WTC11 (cell line): Measurements from ENCODE around the gene NCAM2. TPM values are rescaled to one million over a fixed set of nuclear protein-coding genes. Genes with fewer than 3 reads are reported as not detected.

ENCODE experiments used
- ATAC-seq: fragments of 200-7000 bp; cut with Tn5 transposase; 2 replicates; pipeline ENCODE4 v1.10.0; 2021; ENCODE audit warnings: mild to moderate bottlenecking, moderate library complexity
- CTCF ChIA-PET: fragments of 300-600 bp; sonication (Branson Sonifier 250); formaldehyde crosslinking; loops from one replicate; lab custom pipeline; 2021; ENCODE audit warnings: antibody characterized with exemption; lab: Charles Lee
- POLR2A ChIA-PET: fragments of 350-600 bp; sonication (Branson Sonifier 250); formaldehyde crosslinking; loops from one replicate; lab custom pipeline; 2021; ENCODE audit warnings: antibody characterized with exemption; lab: Charles Lee
- DNase-seq: peaks from one replicate; pipeline ENCODE4 v3.0.0; 2021; ENCODE audit warnings: low spot score
- H3K27ac Mint-ChIP-seq: 2 replicates; pipeline ENCODE4 v1.8.0; 2021; ENCODE audit warnings: mixed read lengths
- H3K27me3 Mint-ChIP-seq: 2 replicates; pipeline ENCODE4 v1.8.0; 2021; ENCODE audit warnings: low read depth, mild to moderate bottlenecking, moderate library complexity, mixed read lengths
- H3K36me3 Mint-ChIP-seq: 2 replicates; pipeline ENCODE4 v1.8.0; 2021; ENCODE audit warnings: mixed read lengths
- H3K4me1 Mint-ChIP-seq: 2 replicates; pipeline ENCODE4 v1.8.0; 2022; ENCODE audit warnings: mixed read lengths
- H3K4me3 Mint-ChIP-seq: 2 replicates; pipeline ENCODE4 v1.8.0; 2021; ENCODE audit warnings: mild to moderate bottlenecking, moderate library complexity, mixed read lengths
- H3K9me3 Mint-ChIP-seq: 2 replicates; pipeline ENCODE4 v1.8.0; 2021; ENCODE audit warnings: mixed read lengths
- AR ChIP-seq: fragments of 250-450 bp; sonication (Bioruptor Pico); IDR thresholded peaks from 2 replicates; pipeline ENCODE4 v1.9.0; 2021; ENCODE audit warnings: mild to moderate bottlenecking
- ATF6 ChIP-seq: sonication (generic); formaldehyde crosslinking; IDR thresholded peaks from 2 replicates; pipeline ENCODE4 v1.8.1; 2023; ENCODE audit warnings: mild to moderate bottlenecking, missing genetic modification reagents
- CBFB ChIP-seq: sonication (generic); formaldehyde crosslinking; IDR thresholded peaks from 2 replicates; pipeline ENCODE4 v1.8.1; 2022; ENCODE audit warnings: mild to moderate bottlenecking, low read depth, missing genetic modification reagents
- CREM ChIP-seq: sonication (generic); formaldehyde crosslinking; IDR thresholded peaks from 2 replicates; pipeline ENCODE4 v1.8.1; 2022; ENCODE audit warnings: mild to moderate bottlenecking, missing genetic modification reagents, moderate library complexity
- E2F5 ChIP-seq: sonication (generic); formaldehyde crosslinking; IDR thresholded peaks from 2 replicates; pipeline ENCODE4 v1.8.1; 2022; ENCODE audit warnings: mild to moderate bottlenecking, moderate library complexity, missing genetic modification reagents
- ELF4 ChIP-seq: sonication (generic); formaldehyde crosslinking; IDR thresholded peaks from 2 replicates; pipeline ENCODE4 v1.8.1; 2022; ENCODE audit warnings: low read depth, mild to moderate bottlenecking, moderate library complexity, missing genetic modification reagents
- FOXP1 ChIP-seq: sonication (generic); formaldehyde crosslinking; IDR thresholded peaks from 2 replicates; pipeline ENCODE4 v1.8.0; 2022; ENCODE audit warnings: missing genetic modification reagents, mild to moderate bottlenecking, moderate library complexity, borderline replicate concordance
- GRHL2 ChIP-seq: fragments of 250-450 bp; sonication (Bioruptor Pico); IDR thresholded peaks from 2 replicates; pipeline ENCODE4 v1.8.0; 2022; ENCODE audit warnings: mild to moderate bottlenecking, moderate library complexity; ENCODE audit not compliant: insufficient replicate concordance, severe bottlenecking
- GTF2I ChIP-seq: fragments of 250-450 bp; sonication (Bioruptor Pico); conservative IDR thresholded peaks from 2 replicates; pipeline ENCODE4 v1.4.0; 2021; ENCODE audit warnings: mild to moderate bottlenecking
- JAZF1 ChIP-seq: fragments of 250-450 bp; sonication (Bioruptor Pico); IDR thresholded peaks from 2 replicates; pipeline ENCODE4 v1.9.0; 2021; ENCODE audit warnings: moderate library complexity, mild to moderate bottlenecking, inconsistent platforms
- JUN ChIP-seq: sonication (generic); formaldehyde crosslinking; IDR thresholded peaks from 2 replicates; pipeline ENCODE4 v1.8.0; 2023; ENCODE audit warnings: mild to moderate bottlenecking, missing genetic modification reagents
- MXD4 ChIP-seq: fragments of 250-450 bp; sonication (Bioruptor Pico); IDR thresholded peaks from 2 replicates; pipeline ENCODE4 v1.8.0; 2021; ENCODE audit warnings: mild to moderate bottlenecking, moderate library complexity, borderline replicate concordance
- NFE2L1 ChIP-seq: sonication (generic); formaldehyde crosslinking; IDR thresholded peaks from 2 replicates; pipeline ENCODE4 v1.8.1; 2023; ENCODE audit warnings: missing genetic modification reagents
- NR1H2 ChIP-seq: sonication (generic); formaldehyde crosslinking; IDR thresholded peaks from 2 replicates; pipeline ENCODE4 v1.9.0; 2021; ENCODE audit warnings: mild to moderate bottlenecking, moderate library complexity, missing genetic modification reagents
- NR2C2 ChIP-seq: sonication (generic); formaldehyde crosslinking; IDR thresholded peaks from 2 replicates; pipeline ENCODE4 v1.8.0; 2022; ENCODE audit warnings: mild to moderate bottlenecking, missing genetic modification reagents
- NR3C1 ChIP-seq: sonication (generic); formaldehyde crosslinking; conservative IDR thresholded peaks from 2 replicates; pipeline ENCODE4 v1.8.1; 2023; ENCODE audit warnings: low read depth, mild to moderate bottlenecking, missing genetic modification reagents
- PRRX2 ChIP-seq: fragments of 250-450 bp; sonication (Bioruptor Pico); IDR thresholded peaks from 2 replicates; pipeline ENCODE4 v1.8.0; 2021; ENCODE audit warnings: mild to moderate bottlenecking
- RELA ChIP-seq: sonication (generic); formaldehyde crosslinking; IDR thresholded peaks from 2 replicates; pipeline ENCODE4 v1.8.1; 2022; ENCODE audit warnings: missing genetic modification reagents, mild to moderate bottlenecking, borderline replicate concordance
- SP1 ChIP-seq: sonication (generic); formaldehyde crosslinking; conservative IDR thresholded peaks from 2 replicates; pipeline ENCODE4 v1.8.1; 2022; ENCODE audit warnings: missing genetic modification reagents
- TEAD1 ChIP-seq: sonication (generic); formaldehyde crosslinking; IDR thresholded peaks from 2 replicates; pipeline ENCODE4 v1.8.0; 2022; ENCODE audit warnings: mild to moderate bottlenecking, missing genetic modification reagents
- TEAD4 ChIP-seq: sonication (generic); formaldehyde crosslinking; IDR thresholded peaks from 2 replicates; pipeline ENCODE4 v1.8.0; 2022; ENCODE audit warnings: mild to moderate bottlenecking, missing genetic modification reagents
- ZBTB21 ChIP-seq: sonication (generic); formaldehyde crosslinking; IDR thresholded peaks from 2 replicates; pipeline ENCODE4 v1.8.1; 2023; ENCODE audit warnings: mild to moderate bottlenecking, missing genetic modification reagents, borderline replicate concordance
- ZMAT4 ChIP-seq: fragments of 250-450 bp; sonication (Bioruptor Pico); IDR thresholded peaks from 2 replicates; pipeline ENCODE4 v1.9.0; 2021; ENCODE audit warnings: mild to moderate bottlenecking
- ZNF121 ChIP-seq: sonication (generic); formaldehyde crosslinking; IDR thresholded peaks from 2 replicates; pipeline ENCODE4 v1.8.0; 2023; ENCODE audit warnings: missing genetic modification reagents
- ZNF396 ChIP-seq: fragments of 250-450 bp; sonication (Bioruptor Pico); IDR thresholded peaks from 2 replicates; pipeline ENCODE4 v1.8.0; 2021; ENCODE audit warnings: mild to moderate bottlenecking, moderate library complexity, borderline replicate concordance
- total RNA-seq: library from RNA; stranded (reverse); gene quantifications from 3 replicates; pipeline ENCODE4 v1.2.3, GENCODE V29; 2021
- TF ChIP-seq, protein P1 (sequence below): sonication (generic); formaldehyde crosslinking; IDR thresholded peaks from 2 replicates; pipeline ENCODE4 v1.8.0; 2023; ENCODE audit warnings: mild to moderate bottlenecking, missing genetic modification reagents

NCAM2 gene
- total RNA-seq, 1 experiment from 2014 or later: 1.6 TPM

GRCh38 chr21:21101911-21102310 lies 103.7 kb downstream of the NCAM2 start:
- POLR2A ChIA-PET: interaction anchor here (1.0 kb wide), 1 partner anchor 61 kb away, joined by 3 read pairs; no protein-coding TSS in a partner anchor
- peak; percentile 94 for ATAC-seq
- H3K36me3 Mint-ChIP-seq: no peaks in the 10 kb centered on the region

GRCh38 chr21:21102896-21103295 lies 104.7 kb downstream of the NCAM2 start:
- CTCF ChIA-PET: no interaction called here
- no peak overlapping the region for H3K27ac Mint-ChIP-seq

More at GRCh38 chr21:21101911-21102310, 103.7 kb downstream of the NCAM2 start:
- CTCF ChIA-PET: interaction anchor here (0.6 to 2.6 kb wide), 10 partner anchors 56 to 131 kb away, joined by 3 to 23 read pairs (median 4); partner anchors contain the start of gene NCAM2
- Mint-ChIP-seq H3K9me3 (no peaks in the 10 kb centered on the region), H3K27ac (no peak overlapping the region), H3K4me3 (no peak overlapping the region)
- TF ChIP-seq ZMAT4 (CRISPR knock-in tag) (no peak), ELF4 (CRISPR knock-in tag) (no peak), GRHL2 (CRISPR knock-in tag) (no peak), MXD4 (CRISPR knock-in tag) (no peak), NR2C2 (no peak), AR (CRISPR knock-in tag) (no peak), CREM (CRISPR knock-in tag) (no peak), JAZF1 (CRISPR knock-in tag) (no peak), ZNF396 (no peak), NFE2L1 (no peak), TEAD4 (CRISPR knock-in tag) (no peak), ATF6 (CRISPR knock-in tag) (no peak)
- TF ChIP-seq, protein P1, sequence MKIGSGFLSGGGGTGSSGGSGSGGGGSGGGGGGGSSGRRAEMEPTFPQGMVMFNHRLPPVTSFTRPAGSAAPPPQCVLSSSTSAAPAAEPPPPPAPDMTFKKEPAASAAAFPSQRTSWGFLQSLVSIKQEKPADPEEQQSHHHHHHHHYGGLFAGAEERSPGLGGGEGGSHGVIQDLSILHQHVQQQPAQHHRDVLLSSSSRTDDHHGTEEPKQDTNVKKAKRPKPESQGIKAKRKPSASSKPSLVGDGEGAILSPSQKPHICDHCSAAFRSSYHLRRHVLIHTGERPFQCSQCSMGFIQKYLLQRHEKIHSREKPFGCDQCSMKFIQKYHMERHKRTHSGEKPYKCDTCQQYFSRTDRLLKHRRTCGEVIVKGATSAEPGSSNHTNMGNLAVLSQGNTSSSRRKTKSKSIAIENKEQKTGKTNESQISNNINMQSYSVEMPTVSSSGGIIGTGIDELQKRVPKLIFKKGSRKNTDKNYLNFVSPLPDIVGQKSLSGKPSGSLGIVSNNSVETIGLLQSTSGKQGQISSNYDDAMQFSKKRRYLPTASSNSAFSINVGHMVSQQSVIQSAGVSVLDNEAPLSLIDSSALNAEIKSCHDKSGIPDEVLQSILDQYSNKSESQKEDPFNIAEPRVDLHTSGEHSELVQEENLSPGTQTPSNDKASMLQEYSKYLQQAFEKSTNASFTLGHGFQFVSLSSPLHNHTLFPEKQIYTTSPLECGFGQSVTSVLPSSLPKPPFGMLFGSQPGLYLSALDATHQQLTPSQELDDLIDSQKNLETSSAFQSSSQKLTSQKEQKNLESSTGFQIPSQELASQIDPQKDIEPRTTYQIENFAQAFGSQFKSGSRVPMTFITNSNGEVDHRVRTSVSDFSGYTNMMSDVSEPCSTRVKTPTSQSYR (CRISPR knock-in tag): no peak
- TF ChIP-seq, all 79 proteins: peak for 0
- Mint-ChIP-seq H3K27me3 (no peaks in the 10 kb centered on the region), H3K4me1 (peaks cover 19% of the 10 kb centered on the region)
- peak; percentile 25 for DNase-seq

DNA sequence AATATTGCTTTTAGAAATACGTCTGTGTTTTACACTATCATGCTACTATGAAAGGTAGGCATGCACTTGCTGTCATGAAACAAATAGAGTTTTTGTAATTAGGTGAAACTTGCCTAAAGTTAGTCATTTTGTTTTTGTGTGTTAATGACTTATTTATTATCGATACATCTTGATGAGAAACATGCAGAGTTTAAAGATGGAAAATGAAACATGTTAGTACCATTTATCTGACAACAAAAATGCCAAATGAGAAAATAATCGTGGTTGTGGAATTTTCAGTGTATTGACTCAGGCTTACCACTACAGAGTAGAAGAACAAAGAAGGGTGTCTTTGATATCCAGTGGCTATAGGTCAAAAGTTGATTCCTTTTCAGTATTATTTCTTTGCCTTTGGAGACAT lies 105.5 kb downstream of the NCAM2 start:
- H3K4me3 Mint-ChIP-seq: no peak overlapping the region
- POLR2A ChIA-PET: no interaction called here
- no peaks in the 10 kb centered on the region for H3K36me3 Mint-ChIP-seq
- no peaks in the 10 kb centered on the region for H3K27me3 Mint-ChIP-seq
- H3K9me3 Mint-ChIP-seq: no peaks in the 10 kb centered on the region
- ATAC-seq (no peak), DNase-seq (no peak)
- peaks cover 19% of the 10 kb centered on the region for H3K4me1 Mint-ChIP-seq
- CTCF ChIA-PET: no interaction called here
- no peak overlapping the region for H3K27ac Mint-ChIP-seq
- TF ChIP-seq GTF2I (CRISPR knock-in tag) (no peak), CBFB (CRISPR knock-in tag) (no peak), TEAD1 (no peak), RELA (CRISPR knock-in tag) (no peak), ELF4 (CRISPR knock-in tag) (no peak), SP1 (CRISPR knock-in tag) (no peak), E2F5 (no peak), ZBTB21 (CRISPR knock-in tag) (no peak), GRHL2 (CRISPR knock-in tag) (no peak), FOXP1 (CRISPR knock-in tag) (no peak), NR1H2 (no peak), JUN (CRISPR knock-in tag) (no peak)

More at GRCh38 chr21:21102896-21103295, 104.7 kb downstream of the NCAM2 start:
- DNase-seq: no peak
- Mint-ChIP-seq H3K4me3 (no peak overlapping the region), H3K9me3 (no peaks in the 10 kb centered on the region), H3K36me3 (no peaks in the 10 kb centered on the region), H3K27me3 (no peaks in the 10 kb centered on the region), H3K4me1 (peaks cover 19% of the 10 kb centered on the region)
- ATAC-seq: no peak
- TF ChIP-seq NR3C1 (CRISPR knock-in tag) (no peak), ZNF121 (CRISPR knock-in tag) (no peak), PRRX2 (CRISPR knock-in tag) (no peak)
- TF ChIP-seq, all 79 proteins: peak for 0
- POLR2A ChIA-PET: interaction anchor here (0.5 kb wide), 1 partner anchor 79 kb away, joined by 4 read pairs; no protein-coding TSS in a partner anchor
